H1 (cell line): ENCODE data around the gene SBSN. TPM values are rescaled to one million over a fixed set of nuclear protein-coding genes. Genes with fewer than 3 reads are reported as not detected.

Experiments used
- CTCF ChIA-PET: fragments of 300-600 bp; sonication (Branson Sonifier 250); formaldehyde crosslinking; loops from one replicate; lab custom pipeline; 2021; ENCODE audit not compliant: partially characterized antibody; lab: Charles Lee
- POLR2A ChIA-PET: fragments of 300-600 bp; sonication (Branson Sonifier 250); formaldehyde crosslinking; loops from one replicate; lab custom pipeline; 2021; ENCODE audit warnings: inconsistent platforms; ENCODE audit not compliant: partially characterized antibody; lab: Charles Lee
- DNase-seq, 2 experiments: peaks; one replicate each; pipeline versions ENCODE4 v3.0.0 to v3.0.0-alpha.2; 2010 to 2022; ENCODE audit warnings: low spot score in 2 of 2, low read depth in 1 of 2, mixed read lengths in 1 of 2
- FAIRE-seq: peaks from 2 replicates; lab custom pipeline; 2011; peaks lifted over from hg19 to GRCh38; lab: Jason Lieb, UNC
- H2AFZ ChIP-seq: 2 replicates; pipeline ENCODE4 v1.8.1; 2012; ENCODE audit warnings: low read length, inconsistent platforms
- H2AK5ac ChIP-seq: 2 replicates; pipeline ENCODE4 v1.6.1; 2013; ENCODE audit warnings: low read depth, low read length
- H2BK120ac ChIP-seq: replicated peaks from 2 replicates; pipeline ENCODE3; 2013; ENCODE audit warnings: low read depth, low read length, inconsistent platforms
- H2BK12ac ChIP-seq: 2 replicates; pipeline ENCODE4 v1.6.1; 2013; ENCODE audit warnings: low read depth, low read length
- H2BK15ac ChIP-seq: 2 replicates; pipeline ENCODE4 v1.6.1; 2013; ENCODE audit warnings: low read length
- H2BK20ac ChIP-seq: 2 replicates; pipeline ENCODE4 v1.6.1; 2013; ENCODE audit warnings: low read length
- H2BK5ac ChIP-seq: 2 replicates; pipeline ENCODE4 v1.6.1; 2013; ENCODE audit warnings: low read depth, low read length
- H3K14ac ChIP-seq: 2 replicates; pipeline ENCODE4 v1.6.1; 2013; ENCODE audit warnings: inconsistent platforms; ENCODE audit not compliant: insufficient read length
- H3K18ac ChIP-seq: 2 replicates; pipeline ENCODE4 v1.6.1; 2013; ENCODE audit warnings: low read length; ENCODE audit errors: extremely low read depth
- H3K23ac ChIP-seq: 2 replicates; pipeline ENCODE4 v1.6.1; 2013; ENCODE audit warnings: inconsistent platforms; ENCODE audit not compliant: insufficient read length
- H3K23me2 ChIP-seq: 2 replicates; pipeline ENCODE4 v1.6.1; 2013; ENCODE audit warnings: low read depth, low read length
- H3K27ac ChIP-seq: 2 replicates; pipeline ENCODE4 v1.6.1; 2011; ENCODE audit warnings: low read depth, low read length, inconsistent platforms
- H3K27me3 ChIP-seq, 4 experiments: replicated peaks in 1 of 4; 1 replicate in 1 of 4; 2 replicates in 3 of 4; pipeline versions ENCODE4 v1.6.1 to v1.8.1; 2011 to 2013; ENCODE audit warnings: low read length in 3 of 4, mild to moderate bottlenecking in 3 of 4, inconsistent platforms in 2 of 4, mixed read lengths in 2 of 4, moderate library complexity in 1 of 4; ENCODE audit not compliant: control insufficient read depth in 3 of 4, insufficient read depth in 3 of 4; ENCODE audit errors: extremely low read depth in 1 of 4
- H3K36me3 ChIP-seq, 4 experiments: 2 replicates each; pipeline versions ENCODE4 v1.6.1 to v1.8.1; 2011 to 2013; ENCODE audit warnings: mild to moderate bottlenecking in 4 of 4, low read length in 3 of 4, moderate library complexity in 2 of 4, control low read depth in 1 of 4, inconsistent platforms in 1 of 4; ENCODE audit not compliant: insufficient read depth in 4 of 4, control insufficient read depth in 2 of 4
- H3K4ac ChIP-seq: replicated peaks from 2 replicates; pipeline ENCODE3; 2013; ENCODE audit warnings: low read length, low read depth, mixed read lengths, inconsistent platforms; ENCODE audit not compliant: insufficient read length
- H3K4me1 ChIP-seq, 4 experiments: replicated peaks in 1 of 4; 1 replicate in 1 of 4; 2 replicates in 3 of 4; pipeline versions ENCODE4 v1.6.1 to v1.8.1; 2011 to 2013; ENCODE audit warnings: low read length in 3 of 4, inconsistent platforms in 2 of 4, mixed read lengths in 1 of 4; ENCODE audit not compliant: insufficient read depth in 4 of 4, control insufficient read depth in 3 of 4
- H3K4me2 ChIP-seq, 2 experiments: 2 replicates each; pipeline versions ENCODE4 v1.6.1 to v1.8.1; 2011 to 2013; ENCODE audit warnings: low read depth in 2 of 2, low read length in 2 of 2, control low read depth in 1 of 2, inconsistent platforms in 1 of 2, mild to moderate bottlenecking in 1 of 2; ENCODE audit not compliant: insufficient read depth in 1 of 2
- H3K4me3 ChIP-seq, 4 experiments: fragments of 200-600, 300-600 bp in 1 of 4; sonication (generic), shearing (Covaris generic), sonication (Bioruptor Twin) in 1 of 4; 2 replicates each; pipeline versions ENCODE4 v1.5.1 to v1.8.1; 2011 to 2016; ENCODE audit warnings: low read length in 4 of 4, low read depth in 3 of 4, control low read depth in 2 of 4, inconsistent platforms in 2 of 4, mild to moderate bottlenecking in 2 of 4, mixed read lengths in 1 of 4, moderate library complexity in 1 of 4; ENCODE audit not compliant: insufficient read depth in 2 of 4; ENCODE audit errors: extremely low read depth in 1 of 4
- H3K56ac ChIP-seq: replicated peaks from 2 replicates; pipeline ENCODE3; 2013; ENCODE audit warnings: low read depth, mild to moderate bottlenecking, mixed read lengths, low read length, inconsistent platforms; ENCODE audit not compliant: insufficient read length
- H3K79me1 ChIP-seq: 2 replicates; pipeline ENCODE4 v1.6.1; 2013; ENCODE audit warnings: low read depth, low read length, control low read depth
- H3K79me2 ChIP-seq, 2 experiments: 2 replicates each; pipeline versions ENCODE4 v1.6.1 to v1.8.1; 2012 to 2013; ENCODE audit warnings: low read length in 2 of 2, mild to moderate bottlenecking in 2 of 2, inconsistent platforms in 1 of 2; ENCODE audit not compliant: insufficient read depth in 2 of 2, control insufficient read depth in 1 of 2
- H3K9ac ChIP-seq, 4 experiments: replicated peaks in 1 of 4; 1 replicate in 1 of 4; 2 replicates in 3 of 4; pipeline versions ENCODE4 v1.6.1 to v1.8.1; 2011 to 2013; ENCODE audit warnings: low read depth in 3 of 4, low read length in 3 of 4, control low read depth in 2 of 4, mild to moderate bottlenecking in 2 of 4, moderate library complexity in 2 of 4, inconsistent platforms in 1 of 4; ENCODE audit errors: extremely low read depth in 1 of 4
- H3K9me3 ChIP-seq, 2 experiments: 2 replicates each; pipeline versions ENCODE4 v1.6.1 to v1.8.1; 2012 to 2013; ENCODE audit warnings: mild to moderate bottlenecking in 2 of 2, moderate library complexity in 2 of 2, control low read depth in 1 of 2, inconsistent platforms in 1 of 2, low read depth in 1 of 2, low read length in 1 of 2, mixed read lengths in 1 of 2; ENCODE audit not compliant: insufficient read depth in 2 of 2
- H4K20me1 ChIP-seq, 2 experiments: replicated peaks in 1 of 2; 2 replicates each; pipeline versions ENCODE3 to v1.8.1; 2011 to 2013; ENCODE audit warnings: inconsistent platforms in 2 of 2, low read length in 2 of 2, mild to moderate bottlenecking in 1 of 2; ENCODE audit not compliant: insufficient read depth in 2 of 2, control insufficient read depth in 1 of 2
- H4K5ac ChIP-seq: 2 replicates; pipeline ENCODE4 v1.6.1; 2013; ENCODE audit warnings: low read length, low read depth, mixed read lengths, inconsistent platforms; ENCODE audit not compliant: insufficient read length
- H4K8ac ChIP-seq: 2 replicates; pipeline ENCODE4 v1.8.0; 2013; ENCODE audit warnings: mild to moderate bottlenecking, moderate library complexity, low read length, inconsistent platforms; ENCODE audit not compliant: insufficient read depth; ENCODE audit errors: extremely low read depth
- H4K91ac ChIP-seq: replicated peaks from 2 replicates; pipeline ENCODE3; 2013; ENCODE audit warnings: low read length, mixed read lengths, inconsistent platforms; ENCODE audit not compliant: insufficient read length
- CREB1 ChIP-seq: IDR thresholded peaks from 2 replicates; pipeline ENCODE4 v1.6.1; 2012; ENCODE audit warnings: inconsistent platforms
- HDAC2 ChIP-seq, 2 experiments: fragments of 300-600 bp in 1 of 2; sonication (generic) in 1 of 2; IDR thresholded peaks; 2 replicates each; pipeline ENCODE4 v1.6.1; 2011 to 2012; ENCODE audit warnings: low read depth in 2 of 2, low read length in 2 of 2, mild to moderate bottlenecking in 2 of 2, moderate library complexity in 2 of 2, borderline replicate concordance in 1 of 2, inconsistent platforms in 1 of 2
- WGBS, 2 experiments: shearing (Covaris generic) in 1 of 2; methylation state at CpG; one replicate each; pipeline versions ENCODE4 v1.1.6 to v1.1.7; 2013 to 2015; ENCODE audit warnings: low lambda C conversion rate in 2 of 2, mixed read lengths in 2 of 2, inconsistent platforms in 1 of 2, low coverage in 1 of 2, missing lambda C conversion rate in 1 of 2; ENCODE audit not compliant: insufficient replicate concordance in 2 of 2, insufficient coverage in 1 of 2, insufficient read length in 1 of 2; ENCODE audit errors: extremely low coverage in 1 of 2, missing lambda C conversion rate in 1 of 2; 5-methylcytosine and 5-hydroxymethylcytosine counted together
- polyA plus RNA-seq, 7 experiments: library from polyadenylated mRNA; depleted of rRNA in 3 of 7; stranded (reverse) in 5 of 7; unstranded in 2 of 7; fragments of >200 nt in 5 of 7; fragments of 200-250 nt in 2 of 7; gene quantifications; 1 replicate in 5 of 7; 2 replicates in 1 of 7; 4 replicates in 1 of 7; pipeline versions ENCODE4 v1.2.1 to v1.2.3, GENCODE V29; 2011 to 2013; ENCODE audit warnings: missing spikeins in 2 of 7, mixed read lengths in 2 of 7
- total RNA-seq: library from RNA; stranded (reverse); fragmentation: NEBNext Ultra II Directional; extraction: Animal tissue kit (Norgen Biotek cat#: 25700); gene quantifications from 2 replicates; pipeline ENCODE4 v1.2.1, GENCODE V29; 2021

Gene SBSN
- total and polyA plus RNA-seq, 2 of the 8 experiments (the other 6 are each of a cell fraction or from before 2014, with no cell fraction given), result not detected

- H3K56ac ChIP-seq, result no peak within 1 kb of the TSS
- H2BK12ac ChIP-seq, result peak within 1 kb of the TSS; percentile 46; the same call in 1 of the 2 replicates
- H3K14ac ChIP-seq, result no peak within 1 kb of the TSS
- 0 out of 7 replicates have a peak within 1 kb of the TSS, but pooled peaks of 1 of the 4 experiments have one; percentile 3 for H3K9ac ChIP-seq
- DNase-seq (peak in 1 of 2 experiments; percentile 79), FAIRE-seq (no peak)
- H2BK20ac ChIP-seq, result no peak within 1 kb of the TSS
- no peak within 1 kb of the TSS for H2AK5ac ChIP-seq
- H3K4me3 ChIP-seq, result peak within 1 kb of the TSS in 3 of 4 experiments; percentile 45 to 55 (median 52); a peak in 7 of 8 replicates
- H3K23me2 ChIP-seq, result peaks cover 4% of the 10 kb centered on the region; the same call in 1 of the 2 replicates
- no peak within 1 kb of the TSS for H2BK5ac ChIP-seq
- H3K4me2 ChIP-seq, result peak within 1 kb of the TSS; percentile 62 to 83
- no peaks in the 10 kb centered on the region; the same call in 1 of the 2 replicates for H3K79me1 ChIP-seq
- H3K79me2 ChIP-seq, result no peaks in the 10 kb centered on the region
- no peak within 1 kb of the TSS; the same call in 1 of the 2 replicates for H3K18ac ChIP-seq
- peaks cover 0 to 17% (median 14%) of the 10 kb centered on the region in 4 experiments; a peak in 6 of 7 replicates for H3K27me3 ChIP-seq
- peak within 1 kb of the TSS; percentile 42; the same call in 1 of the 2 replicates for H2AFZ ChIP-seq
- H4K8ac ChIP-seq, result no peak within 1 kb of the TSS
- 62% methylated on average over 34 of the region's 39 CpGs; no CpG with 5 or more reads in 1 of the 2 experiments for WGBS, 2 experiments
- H2BK15ac ChIP-seq, result peak within 1 kb of the TSS; percentile 4; the same call in 1 of the 2 replicates
- H4K91ac ChIP-seq, result no peak within 1 kb of the TSS
- ChIA-PET POLR2A (interaction anchor here (0.8 to 4.2 kb wide), 6 partner anchors 10 to 44 kb away, joined by 3 to 19 read pairs (median 4); no protein-coding TSS in a partner anchor), CTCF (interaction anchor here (1.5 to 2.1 kb wide), 2 partner anchors 15 to 113 kb away, joined by 3 to 9 read pairs; no protein-coding TSS in a partner anchor)
- H3K9me3 ChIP-seq, result no peaks in the 10 kb centered on the region
- no peaks in the 10 kb centered on the region for H3K36me3 ChIP-seq
- TF ChIP-seq HDAC2 (IDR thresholded peaks at IDR 0.05; ENCODE audit: borderline replicate concordance in 1 of 2, low read depth in 2 of 2, low read length in 2 of 2) (no peak), CREB1 (peak; percentile 97)
- TF ChIP-seq, all 59 proteins: peak for 1
- no peak within 1 kb of the TSS for H3K4ac ChIP-seq
- H4K5ac ChIP-seq, result no peak within 1 kb of the TSS
- H3K27ac ChIP-seq, result no peak within 1 kb of the TSS
- H3K4me1 ChIP-seq, result peaks cover 0 to 18% (median 9%) of the 10 kb centered on the region in 4 experiments; a peak in 5 of 7 replicates
- H4K20me1 ChIP-seq, result no peaks in the 10 kb centered on the region
- no peak within 1 kb of the TSS for H2BK120ac ChIP-seq
- no peak within 1 kb of the TSS for H3K23ac ChIP-seq
Observed at GRCh38 chr19:35533201-35533821, 5.2 kb upstream of the SBSN start, which contains the start of gene GAPDHS. TSS of gene GAPDHS (plus strand) at chr19:35533456. CDS start at chr19:35533528, 72 bp downstream.
